ENCODE results near the gene PCYT1A. TPM values are rescaled to one million over a fixed set of nuclear protein-coding genes. Genes with fewer than 3 reads are reported as not detected.

Gene PCYT1A
- total and polyA plus RNA-seq, 2 of the 13 experiments (the other 11 are each of a cell fraction or from before 2014, with no cell fraction given), result 26.4 to 45.3 TPM

- TF ChIP-seq TAF15 (IDR thresholded peaks at IDR 0.05; ENCODE audit: low read depth, low read length, poor library complexity, severe bottlenecking) (no peak), ZKSCAN5 (CRISPR knock-in tag; IDR thresholded peaks at IDR 0.05) (no peak), PRMT3 (CRISPR knock-in tag; IDR thresholded peaks at IDR 0.05; ENCODE audit: borderline replicate concordance, low read depth) (no peak), CBX5 (CRISPR knock-in tag; IDR thresholded peaks at IDR 0.05; ENCODE audit: borderline replicate concordance) (no peak), CENPBD1 (CRISPR knock-in tag; IDR thresholded peaks at IDR 0.05; ENCODE audit: borderline replicate concordance, low read depth) (no peak), KDM3A (CRISPR knock-in tag; IDR thresholded peaks at IDR 0.05; ENCODE audit: low read depth) (no peak), SNAPC2 (CRISPR knock-in tag; IDR thresholded peaks at IDR 0.05) (no peak), AGO2 (optimal IDR thresholded peaks at IDR 0.05; ENCODE audit: low read depth, low read length) (peak; percentile 32), KIAA2018 (CRISPR knock-in tag; IDR thresholded peaks at IDR 0.05; ENCODE audit: borderline replicate concordance) (no peak), BHLHE40 (IDR thresholded peaks at IDR 0.05; ENCODE audit: low read length) (0 out of 2 replicates have a peak, but pooled peaks have one; percentile 4), ZNF282 (IDR thresholded peaks at IDR 0.05; ENCODE audit: partially characterized antibody) (no peak), LRRFIP1 (CRISPR knock-in tag; conservative IDR thresholded peaks at IDR 0.05) (no peak), CEBPG (CRISPR knock-in tag; IDR thresholded peaks at IDR 0.05) (no peak), PHF5A (CRISPR knock-in tag; IDR thresholded peaks at IDR 0.05; ENCODE audit: low read depth, unreplicated experiment) (no peak), ZNF281 (CRISPR knock-in tag; IDR thresholded peaks at IDR 0.05; ENCODE audit: borderline replicate concordance) (no peak)
Observed at GRCh38 chr3:196317687-196318467, 30.4 kb upstream of the PCYT1A start, which contains the start of gene DYNLT2B (continued).
